ENCODE results near the gene LGR6.
"Not testable (repeated sequence)": the region's sequence is repeated elsewhere in the genome, so short reads cannot be mapped to it uniquely, and the experiment has no call there.

The LGR6 gene

GRCh38 chr1:202240226-202240625 lies 46.6 kb downstream of the LGR6 start:
- not testable (repeated sequence) for DNase-seq

GRCh38 chr1:202240956-202241355 lies 47.4 kb downstream of the LGR6 start:
- no peak for DNase-seq

GRCh38 chr1:202241376-202242079 lies 47.9 kb downstream of the LGR6 start:
- peak; percentile 14 for DNase-seq

GRCh38 chr1:202242080-202242419 lies 48.5 kb downstream of the LGR6 start:
- DNase-seq = no peak

- no peak for DNase-seq
Observed at GRCh38 chr1:202243006-202243405, 49.4 kb downstream of the LGR6 start.

- no peak for DNase-seq
Observed at GRCh38 chr1:202244841-202245261, 51.3 kb downstream of the LGR6 start.

- DNase-seq = no peak
Observed at GRCh38 chr1:202245391-202245790, 51.8 kb downstream of the LGR6 start.

GRCh38 chr1:202247104-202247503 lies 53.5 kb downstream of the LGR6 start:
- DNase-seq = no peak

- DNase-seq = no peak
Observed at GRCh38 chr1:202247837-202248795, 54.5 kb downstream of the LGR6 start.

- DNase-seq = no peak
Observed at GRCh38 chr1:202248861-202249260, 55.3 kb downstream of the LGR6 start.

- DNase-seq = no peak
Observed at GRCh38 chr1:202249436-202249835, 55.8 kb downstream of the LGR6 start.

- DNase-seq = no peak
Observed at GRCh38 chr1:202249846-202250245, 56.2 kb downstream of the LGR6 start.

- DNase-seq = no peak
Observed at GRCh38 chr1:202250982-202251381, 57.4 kb downstream of the LGR6 start.

- no peak for DNase-seq
Observed at GRCh38 chr1:202251424-202252256, 58.0 kb downstream of the LGR6 start.

GRCh38 chr1:202252271-202252670 lies 58.7 kb downstream of the LGR6 start:
- no peak for DNase-seq

GRCh38 chr1:202254454-202255252 lies 61.1 kb downstream of the LGR6 start:
- peak; percentile 41 for DNase-seq

- peak; percentile 29 for DNase-seq
Observed at GRCh38 chr1:202255343-202255742, 61.7 kb downstream of the LGR6 start.

GRCh38 chr1:202259705-202260104 lies 66.1 kb downstream of the LGR6 start:
- DNase-seq = no peak

- DNase-seq = not testable (repeated sequence)
Observed at GRCh38 chr1:202261209-202261958, 67.8 kb downstream of the LGR6 start.

GRCh38 chr1:202263628-202264027 lies 70.0 kb downstream of the LGR6 start:
- DNase-seq = no peak

- DNase-seq = no peak
Observed at GRCh38 chr1:202264300-202264699, 70.7 kb downstream of the LGR6 start.

Data from fibroblast of skin of back (primary cell).